Brain pericyte (primary cell): ENCODE data around the gene DENND1B.
"Not testable (repeated sequence)": the region's sequence is repeated elsewhere in the genome, so short reads cannot be mapped to it uniquely, and the experiment has no call there.

ENCODE experiments used
- DNase-seq: peaks from one replicate; pipeline ENCODE4 v3.0.0-alpha.2; 2012; ENCODE audit warnings: low read depth, low spot score

Gene DENND1B

DNA sequence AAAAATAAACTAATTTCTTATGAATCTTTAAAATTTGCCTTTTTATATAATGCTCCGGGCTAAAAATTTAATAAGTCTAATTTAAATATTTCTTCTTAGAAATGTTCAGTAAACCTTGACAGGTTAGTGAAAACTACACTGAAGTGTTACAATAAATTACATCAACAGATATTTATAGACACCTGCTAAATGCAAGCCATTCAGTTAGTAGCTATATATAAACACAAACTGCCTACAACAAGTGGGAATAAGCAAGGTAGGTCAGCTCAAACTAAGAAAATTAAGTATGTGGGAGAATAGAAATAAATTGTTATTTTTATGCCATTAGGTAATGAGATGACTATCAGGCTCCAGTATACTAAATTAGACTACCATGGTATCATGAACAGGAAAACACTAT lies 215.6 kb downstream of the DENND1B start:
- DNase-seq: no peak

DNA sequence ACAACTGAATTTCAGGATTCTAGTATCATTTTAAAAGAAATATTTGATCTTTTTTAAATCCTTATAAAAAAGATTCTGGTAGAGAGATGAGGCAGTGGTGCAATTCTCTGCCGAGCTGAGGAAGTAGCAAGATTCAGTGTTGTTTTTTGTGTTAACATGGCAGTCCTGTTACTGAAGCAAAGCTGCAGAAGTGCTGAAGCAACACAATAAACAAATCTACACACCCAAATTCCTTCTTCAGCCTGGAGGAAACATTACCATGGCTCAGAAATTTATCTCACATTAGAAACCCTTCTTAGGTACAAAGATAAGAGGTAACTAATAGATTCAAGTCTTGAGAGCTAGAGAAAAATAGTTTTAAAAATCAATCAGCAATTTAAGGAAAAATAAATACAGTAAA lies 216.0 kb downstream of the DENND1B start:
- DNase-seq: no peak

DNA sequence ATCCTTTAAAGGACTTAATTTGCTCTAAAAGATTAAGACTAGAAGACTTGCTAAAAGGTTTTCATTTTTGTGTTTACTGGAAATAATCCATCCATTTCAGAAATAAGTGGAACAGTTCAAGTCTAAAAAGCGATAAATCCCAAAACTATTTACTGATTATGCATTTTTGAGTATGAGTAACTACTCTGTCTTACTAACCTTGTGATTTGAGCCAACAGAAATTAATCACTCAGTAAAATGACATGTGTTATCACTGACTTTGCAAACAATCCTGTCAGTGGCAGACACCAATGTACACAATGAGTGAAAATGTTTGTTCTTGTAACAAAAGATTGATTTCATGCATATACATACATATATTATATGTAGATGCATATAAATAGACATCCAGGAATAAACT lies 218.0 kb downstream of the DENND1B start:
- no peak for DNase-seq

DNA sequence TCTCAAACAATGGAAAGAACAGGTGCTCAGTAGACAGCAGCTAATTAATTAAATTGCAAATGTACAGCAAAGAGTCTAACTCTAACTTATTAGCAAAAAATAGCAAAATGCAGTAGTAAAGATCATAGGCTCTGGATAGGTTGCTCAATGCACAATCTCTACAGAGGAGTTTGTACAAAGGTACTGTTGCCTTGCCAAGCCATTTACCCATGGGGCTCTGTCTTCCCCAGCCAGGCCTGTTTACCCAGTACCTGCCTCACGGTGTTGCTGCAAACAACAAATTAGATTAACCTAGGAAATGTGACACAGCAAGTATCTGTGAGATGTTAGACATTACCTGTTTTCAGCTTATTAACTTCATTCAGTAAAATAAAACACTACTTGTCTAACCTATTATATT lies 222.0 kb downstream of the DENND1B start:
- no peak for DNase-seq

DNA sequence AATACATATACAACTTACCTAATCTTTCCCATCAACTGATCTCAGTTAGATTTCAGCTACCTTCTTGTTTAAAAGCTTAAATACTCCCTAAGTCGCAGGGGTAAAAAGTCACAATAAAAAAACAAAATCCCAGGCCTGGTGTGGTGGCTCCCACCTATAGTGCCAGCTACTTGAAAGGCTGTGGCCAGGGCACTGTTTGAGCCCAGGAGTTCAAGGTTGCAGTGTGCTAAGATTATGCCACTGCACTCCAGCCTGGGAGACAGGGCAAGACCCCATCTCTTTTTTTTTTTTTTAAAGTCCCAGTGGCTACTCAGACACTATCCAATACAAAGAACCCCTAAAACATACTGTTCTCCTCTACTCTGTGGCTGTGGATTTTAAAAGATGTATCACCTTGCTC lies 228.3 kb downstream of the DENND1B start:
- DNase-seq: no peak

DNA sequence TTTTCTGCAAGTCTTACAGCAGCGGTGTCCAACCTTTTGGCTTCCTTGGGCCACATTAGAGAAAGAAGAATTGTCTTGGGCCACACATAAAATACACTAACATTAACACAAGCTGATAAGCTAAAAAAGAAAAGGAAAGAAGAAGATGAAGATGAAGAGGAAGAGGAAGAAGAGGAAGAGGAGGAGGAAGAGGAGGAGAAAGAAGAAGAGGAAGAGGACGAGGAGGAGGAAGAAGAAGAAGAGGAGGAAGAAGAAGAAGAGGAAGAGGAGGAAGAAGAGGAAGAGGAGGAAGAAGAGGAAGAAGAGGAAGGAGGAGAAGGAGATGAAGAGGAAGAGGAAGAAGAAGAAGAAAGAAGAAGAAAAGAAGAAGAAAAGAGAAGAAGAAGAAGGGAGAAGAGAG lies 230.7 kb downstream of the DENND1B start:
- DNase-seq: no peak

DNA sequence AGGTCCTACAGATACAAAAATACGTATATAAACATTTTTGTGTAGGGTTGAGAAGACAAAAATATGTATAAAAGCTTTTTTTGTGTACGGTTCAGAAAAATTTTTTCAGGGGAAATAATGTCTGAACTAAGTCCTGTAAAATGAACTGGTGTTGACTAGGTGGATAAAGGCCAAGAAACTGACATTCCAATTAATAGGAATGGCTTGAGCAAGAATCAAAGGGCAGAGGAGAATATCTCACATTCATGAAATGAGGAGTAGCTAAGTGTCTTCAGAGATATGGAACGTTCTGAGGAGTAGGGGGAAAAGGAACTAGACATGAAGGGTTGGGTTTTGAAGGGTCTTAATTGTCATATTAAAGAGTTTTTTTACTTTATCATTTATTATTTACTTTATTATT lies 231.2 kb downstream of the DENND1B start:
- DNase-seq: no peak

DNA sequence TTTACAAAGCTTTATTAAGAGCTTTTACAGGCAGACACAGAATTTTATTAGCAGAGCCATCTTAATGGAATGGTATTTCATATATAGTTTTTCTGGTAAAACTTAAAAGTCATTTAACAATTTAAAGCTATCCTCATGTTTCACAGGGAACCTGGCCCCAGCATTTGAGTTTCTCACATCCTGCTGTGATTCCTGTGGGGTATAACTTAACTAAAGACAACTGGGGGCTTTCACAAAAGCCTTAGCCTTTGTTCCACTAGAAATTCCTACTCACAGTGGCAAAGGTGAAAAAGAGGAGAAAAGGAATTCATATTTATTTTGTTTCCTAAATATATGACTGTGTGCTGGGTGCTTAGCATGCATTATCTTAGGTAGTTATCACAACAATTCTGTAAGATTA lies 233.9 kb downstream of the DENND1B start:
- DNase-seq: no peak

DNA sequence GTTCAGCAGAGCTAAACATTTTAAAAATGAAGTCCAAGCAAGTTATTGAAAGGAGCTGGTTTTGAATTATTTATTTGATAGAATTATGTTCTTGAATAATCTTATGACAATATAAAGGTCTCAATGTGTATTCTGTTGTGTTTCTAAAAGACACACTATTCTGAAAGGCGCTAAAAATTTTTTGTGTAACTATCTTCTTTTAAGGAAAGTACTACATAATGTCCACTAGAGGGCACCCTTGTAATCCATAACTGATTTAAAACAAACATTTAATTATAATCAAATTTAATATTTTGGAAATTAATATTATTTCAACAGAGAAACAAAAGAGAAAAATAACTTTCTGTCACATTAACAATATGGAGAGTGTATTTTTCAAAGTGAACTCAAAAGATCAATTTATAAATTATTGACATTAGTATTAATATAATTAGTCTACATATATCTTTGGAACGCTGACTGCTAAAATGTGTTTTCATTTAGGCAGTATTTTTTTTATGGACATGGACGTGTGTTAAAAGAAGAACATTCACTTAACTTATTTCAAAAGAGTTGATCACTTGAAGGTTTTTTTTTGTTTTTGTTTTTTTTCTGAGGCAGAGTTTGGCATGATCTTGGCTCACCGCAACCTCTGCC lies 248.4 kb downstream of the DENND1B start:
- no peak for DNase-seq

DNA sequence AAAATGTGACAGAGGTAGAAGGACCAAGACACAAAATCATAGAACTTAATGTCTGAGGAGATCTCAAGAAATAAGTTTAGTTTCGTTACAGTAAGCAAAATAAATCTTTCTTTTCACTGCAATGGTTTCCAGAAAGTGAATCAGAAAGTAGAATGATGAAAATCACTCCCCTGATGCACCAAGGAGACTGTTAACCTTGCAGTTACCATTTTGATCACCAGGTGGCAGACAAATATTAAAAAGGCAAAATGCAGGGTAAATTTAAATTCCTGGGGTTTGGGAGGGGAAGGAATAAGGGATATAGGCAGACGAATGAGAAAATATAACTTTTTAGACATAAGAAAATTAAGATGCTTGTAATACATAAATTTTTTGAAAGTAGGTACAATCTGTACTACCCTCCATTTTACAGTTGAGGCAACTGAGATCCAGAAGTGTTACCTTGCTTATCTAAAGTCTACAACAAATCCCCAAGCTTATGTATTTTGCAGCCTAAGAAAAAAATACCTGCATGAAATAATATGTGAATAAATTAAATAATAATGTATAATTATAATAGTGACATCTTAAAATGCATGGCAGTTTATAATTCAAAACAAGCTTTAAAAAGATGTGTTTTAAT lies 254.1 kb downstream of the DENND1B start:
- DNase-seq: no peak

DNA sequence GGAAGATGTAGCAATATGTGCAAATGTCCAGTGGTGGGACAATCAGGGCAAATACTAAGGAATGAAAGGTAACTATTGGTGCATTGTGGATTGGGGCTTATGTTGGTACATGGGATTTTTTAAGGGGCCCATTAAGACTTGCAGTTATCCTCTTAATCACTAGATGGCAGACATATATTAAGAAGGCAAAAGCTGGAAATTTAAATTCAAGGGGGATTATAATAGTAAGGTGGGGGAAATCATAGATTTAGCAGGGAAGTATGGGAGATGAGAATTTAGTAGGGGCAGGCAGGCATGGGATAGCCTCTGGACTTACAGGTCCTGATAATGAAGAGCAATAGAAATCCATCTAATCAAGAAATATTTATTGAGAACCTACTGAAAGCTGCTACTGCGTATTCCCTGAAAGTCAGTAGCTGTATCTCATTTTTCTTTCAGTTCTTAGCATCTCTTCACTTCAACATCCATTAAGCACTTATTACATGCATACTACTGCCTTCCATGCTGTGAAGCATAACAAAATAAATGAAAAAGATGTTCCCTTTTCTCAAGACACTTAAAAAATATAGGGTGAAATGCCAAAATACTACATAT lies 255.4 kb downstream of the DENND1B start:
- DNase-seq: no peak

DNA sequence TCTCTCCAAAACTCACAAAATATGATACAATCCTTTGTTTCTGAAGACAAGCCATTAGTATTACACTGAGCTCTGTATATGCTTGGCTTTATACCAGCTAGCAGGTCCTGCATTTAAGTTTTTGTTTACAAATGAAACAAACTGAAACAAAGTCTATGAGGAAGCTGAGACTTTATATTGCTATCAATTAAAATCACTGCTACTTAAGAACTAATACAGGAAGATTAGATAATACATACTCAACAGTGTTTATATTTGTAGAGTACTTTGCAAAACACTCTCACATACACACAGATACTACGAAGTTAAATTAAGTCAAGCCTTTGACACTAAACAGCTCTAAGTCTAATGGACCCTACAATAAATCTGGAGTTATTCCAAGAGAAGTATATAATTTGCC lies 259.9 kb downstream of the DENND1B start:
- no peak for DNase-seq

DNA sequence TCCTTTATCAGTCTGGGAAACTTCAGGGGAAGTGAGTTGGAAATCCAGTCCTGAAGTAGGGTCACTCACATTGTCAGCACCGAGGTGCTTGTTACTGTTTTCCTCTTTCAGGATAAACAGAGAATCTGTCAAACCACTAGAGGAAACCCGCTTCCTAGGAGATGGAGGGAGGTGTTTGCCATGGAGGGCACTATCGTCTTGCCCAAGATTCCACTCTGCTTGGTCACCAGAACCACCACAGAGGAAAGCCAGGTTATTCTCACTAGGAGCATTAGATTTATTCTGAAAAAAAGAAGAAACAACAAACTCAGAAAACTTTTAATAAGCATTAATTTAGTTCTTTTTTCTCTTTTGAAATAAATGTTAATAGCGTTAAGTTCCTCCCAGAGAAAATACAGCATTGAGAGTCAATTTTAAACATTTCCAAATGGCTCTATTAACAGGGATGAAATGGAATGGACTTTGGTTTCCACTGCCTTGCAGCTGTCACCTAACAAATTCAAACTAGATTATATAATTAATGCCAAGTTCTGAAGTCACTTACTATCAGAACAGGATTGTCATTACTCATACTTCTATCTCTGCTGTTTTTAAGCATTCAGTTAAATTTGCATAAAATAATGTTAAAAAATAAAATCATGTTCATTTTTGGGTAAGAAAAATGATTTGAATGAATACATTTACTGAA lies 264.4 kb downstream of the DENND1B start:
- no peak for DNase-seq

DNA sequence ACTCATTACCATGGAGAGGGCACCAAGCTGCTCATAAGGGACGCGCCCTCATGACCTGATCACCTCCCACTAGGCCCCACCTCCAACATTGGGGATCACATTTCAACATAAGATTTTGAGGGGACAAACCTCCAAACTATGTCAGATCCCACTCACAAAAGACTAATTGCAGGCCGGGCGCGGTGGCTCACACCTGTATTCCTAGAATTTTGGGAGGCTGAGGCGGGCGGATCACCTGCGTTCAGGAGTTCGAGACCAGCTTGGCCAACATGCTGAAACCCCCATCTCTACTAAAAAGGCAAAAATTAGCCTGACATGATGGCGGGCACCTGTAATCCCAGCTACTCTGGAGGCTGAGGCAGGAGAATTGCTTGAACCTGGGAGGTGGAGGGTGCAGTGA lies 278.6 kb downstream of the DENND1B start:
- DNase-seq: no peak

DNA sequence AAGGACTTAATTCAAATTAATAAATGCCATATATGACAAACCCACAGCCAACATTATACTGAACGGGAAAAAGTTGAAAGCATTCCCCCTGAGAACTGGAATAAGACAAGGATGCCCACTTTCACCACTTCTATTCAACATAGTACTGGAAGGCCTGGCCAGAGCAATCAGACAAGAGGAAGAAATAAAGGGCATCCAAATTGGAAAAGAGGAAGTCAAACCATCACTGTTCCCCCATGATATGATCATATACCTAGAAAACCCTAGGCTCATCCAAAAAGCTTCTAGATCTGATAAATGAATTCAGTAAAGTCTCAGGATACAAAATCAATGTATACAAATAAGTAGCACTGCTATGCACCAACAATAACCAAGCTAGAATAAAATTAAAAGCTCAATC lies 283.8 kb downstream of the DENND1B start:
- not testable (repeated sequence) for DNase-seq

DNA sequence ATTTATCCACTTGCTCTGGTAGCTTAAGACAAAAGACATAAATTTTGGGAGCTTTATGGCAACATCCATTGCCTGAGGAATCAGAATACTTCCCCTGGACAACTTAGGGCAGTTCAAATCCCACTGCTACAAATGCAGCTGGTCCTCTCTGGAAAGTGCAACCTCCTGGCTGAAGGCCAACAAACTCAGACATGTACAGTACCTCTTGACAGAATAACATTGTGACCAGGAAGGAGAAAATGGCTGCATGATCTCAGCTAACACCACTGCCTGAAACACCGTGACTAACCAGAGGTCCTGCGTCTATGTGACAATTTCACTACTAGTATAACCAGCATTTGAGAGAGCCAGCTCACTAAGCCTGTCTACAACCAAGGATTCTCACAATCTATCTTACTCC lies 288.3 kb downstream of the DENND1B start:
- DNase-seq: no peak

DNA sequence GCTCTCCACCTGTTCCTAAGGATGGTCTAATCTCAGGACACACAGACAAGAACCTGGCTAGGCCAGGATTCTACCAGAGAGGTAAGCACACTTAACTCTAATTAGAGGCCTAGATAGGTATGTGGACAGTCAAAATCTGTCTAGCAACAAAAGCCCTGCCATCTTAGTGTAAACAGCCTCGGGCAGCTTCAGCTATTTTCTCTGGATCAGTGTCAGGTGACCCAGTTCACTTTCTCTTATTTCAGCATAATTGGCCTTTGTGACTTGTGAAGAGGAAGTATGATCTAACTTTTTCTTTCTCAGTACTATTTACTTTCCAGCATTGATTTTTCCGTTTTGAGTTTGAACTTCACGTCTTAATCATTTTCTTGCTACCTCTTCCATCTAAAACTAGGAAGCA lies 289.5 kb downstream of the DENND1B start:
- DNase-seq: no peak

DNA sequence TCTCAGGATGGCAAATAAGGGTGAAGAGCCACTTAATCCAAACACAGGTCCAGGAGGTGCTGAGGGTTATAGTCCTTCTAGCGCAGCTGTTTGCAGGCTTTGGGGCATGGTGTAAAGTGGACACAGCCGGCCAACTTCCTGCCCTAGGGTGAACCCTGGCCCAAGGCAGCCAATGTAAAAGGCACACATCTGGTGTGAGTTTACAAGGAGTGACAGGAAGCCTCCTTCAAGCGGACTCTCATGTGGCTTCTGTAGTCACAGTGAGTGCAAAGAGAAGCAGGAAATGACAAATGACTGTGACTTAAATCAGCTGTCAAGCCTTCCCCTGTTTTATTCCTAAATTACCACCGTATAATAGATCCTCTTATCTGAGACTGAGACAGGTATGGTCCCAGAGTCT lies 294.2 kb downstream of the DENND1B start:
- DNase-seq: no peak

DNA sequence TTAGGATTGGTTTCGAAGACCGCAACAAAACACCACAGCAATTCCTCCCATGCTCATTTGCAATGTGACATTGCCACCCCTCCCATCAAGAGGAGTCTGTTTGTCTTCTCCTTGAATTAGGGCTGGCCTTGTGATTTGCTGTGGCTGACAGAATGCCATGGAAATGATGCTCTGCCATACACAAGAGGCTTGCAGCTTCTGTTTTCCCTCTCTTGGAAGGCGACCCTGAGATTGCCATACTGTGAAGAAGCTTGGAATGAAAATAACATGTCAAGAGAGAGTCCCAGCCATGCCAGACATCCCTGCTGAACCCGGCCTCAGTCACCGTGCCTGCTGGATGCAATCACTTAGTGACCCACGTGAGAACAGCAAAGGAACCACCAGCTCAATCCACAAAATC lies 294.8 kb downstream of the DENND1B start:
- DNase-seq: no peak

DNA sequence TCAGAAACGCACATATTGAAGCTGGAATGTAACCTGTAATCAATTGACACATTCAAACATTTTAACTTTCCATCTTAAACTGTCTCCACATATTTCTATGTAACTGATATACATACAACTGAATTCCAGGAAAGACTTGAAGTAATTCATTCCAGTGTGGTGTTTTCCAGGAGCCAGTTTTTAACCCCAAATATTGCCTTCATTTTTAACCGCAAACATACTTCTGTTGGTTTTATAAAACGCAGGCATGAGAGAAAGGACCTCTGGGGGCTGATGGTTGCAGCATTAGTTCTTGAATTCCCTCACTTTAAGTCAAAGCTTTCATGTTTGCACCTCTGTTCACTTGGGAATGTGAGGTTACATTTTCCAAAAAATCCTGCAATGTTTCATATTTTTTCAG lies 303.1 kb downstream of the DENND1B start:
- DNase-seq: no peak

DNA sequence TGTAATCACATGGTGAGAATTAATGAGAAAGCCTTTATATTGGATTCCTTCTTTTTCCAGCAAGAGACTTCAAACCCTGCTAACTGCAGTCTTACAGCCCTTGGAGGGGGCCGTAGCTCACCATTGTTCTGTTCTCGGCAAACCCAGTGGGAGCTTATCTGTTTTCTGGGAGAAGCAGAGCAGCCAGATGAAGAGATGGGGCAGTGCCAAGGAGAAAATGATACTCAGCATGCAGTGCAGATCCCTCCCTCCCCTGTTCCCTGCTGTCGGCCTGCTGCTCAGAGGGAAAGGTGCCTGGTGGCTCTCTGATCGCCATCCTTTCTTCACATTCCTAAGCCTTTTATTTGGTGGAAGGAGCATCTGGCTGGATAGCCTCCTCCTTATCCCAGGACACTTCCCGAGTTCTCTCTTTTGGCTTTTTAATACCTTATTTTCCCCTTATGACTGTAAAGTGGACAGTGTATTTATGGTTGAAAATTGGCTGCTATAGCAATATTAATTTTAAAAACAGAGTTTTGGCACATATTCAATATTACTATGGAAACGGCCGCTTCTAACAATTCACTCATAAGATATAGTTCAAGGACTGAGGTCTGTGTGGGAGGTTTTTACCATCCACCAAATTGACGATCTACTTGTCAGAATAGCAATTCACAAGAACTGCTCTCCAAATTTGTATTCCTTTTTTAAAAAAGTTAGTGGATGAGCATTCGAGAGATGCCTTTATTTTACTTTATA lies 303.9 kb downstream of the DENND1B start:
- DNase-seq: no peak

DNA sequence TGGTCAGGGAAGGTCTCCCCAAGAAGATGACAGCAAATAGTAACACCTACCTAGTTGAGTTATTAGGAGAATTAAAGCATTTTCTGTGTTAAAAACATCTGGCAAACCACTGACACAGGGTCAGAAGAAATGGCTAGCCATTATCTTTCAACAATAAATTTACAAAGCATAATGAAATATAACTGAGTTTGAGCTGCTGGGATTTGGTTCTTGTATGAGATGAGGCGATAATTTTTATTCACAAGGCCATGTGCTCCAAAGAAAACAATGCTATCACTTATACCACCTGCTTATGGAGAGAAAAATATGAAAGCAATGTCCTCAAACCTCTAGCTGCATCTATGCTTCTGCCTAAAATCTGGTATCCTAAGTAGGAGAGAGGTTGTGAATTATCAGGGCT lies 304.9 kb downstream of the DENND1B start:
- no peak for DNase-seq
